HEK293T (cell line): ENCODE measurements around the gene KLK6.

Experiments
- BHLHE40 ChIP-seq: fragments of 450-650 bp; IDR thresholded peaks from 2 replicates; pipeline ENCODE4 v1.6.1; 2016; ENCODE audit warnings: mild to moderate bottlenecking, moderate library complexity, borderline replicate concordance
- SUZ12 ChIP-seq: fragments of 450-650 bp; IDR thresholded peaks from 2 replicates; pipeline ENCODE4 v1.6.1; 2016; ENCODE audit warnings: mild to moderate bottlenecking
- TARDBP ChIP-seq: fragments of 450-650 bp; IDR thresholded peaks from 2 replicates; pipeline ENCODE4 v1.6.1; 2016

DNA sequence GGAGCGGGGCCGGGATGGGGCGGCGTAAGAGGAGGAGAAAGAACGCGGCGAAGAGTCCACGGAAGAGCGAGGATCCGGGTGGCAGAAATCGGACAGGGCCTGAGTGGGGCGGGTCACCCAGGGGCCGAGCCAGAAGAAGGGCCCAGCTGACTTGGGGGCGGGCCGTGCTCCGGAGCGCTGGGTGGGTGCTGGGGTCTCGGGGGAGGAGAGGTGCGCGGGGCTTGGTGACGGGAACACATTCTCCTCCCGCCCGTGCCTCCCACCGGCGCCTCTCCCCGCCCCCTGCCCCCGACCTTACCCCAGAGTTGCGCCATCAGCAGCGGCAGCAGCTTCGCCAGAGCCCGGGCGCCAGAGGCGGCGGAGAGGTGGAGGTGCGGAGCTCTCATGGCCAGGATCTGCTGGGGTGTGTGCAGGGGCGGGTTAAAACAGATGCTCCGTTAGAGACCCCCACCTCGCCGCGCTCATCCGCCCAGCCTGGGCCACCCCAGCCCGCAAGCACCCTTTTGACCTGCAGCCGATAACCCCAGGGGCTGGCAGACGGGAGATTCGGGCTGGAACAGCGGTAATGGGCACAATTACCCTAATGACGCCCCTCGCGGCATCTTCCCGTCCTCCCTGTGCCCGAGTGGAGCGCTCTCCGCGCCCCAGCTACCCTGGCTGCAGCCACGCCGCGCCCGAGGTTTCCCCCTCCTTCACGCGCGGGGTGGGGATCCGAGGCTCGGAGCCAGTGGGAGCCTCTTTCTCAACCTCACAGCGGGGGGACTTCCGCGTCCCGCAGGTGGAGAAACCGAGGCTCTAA is 49.6 kb upstream of the KLK6 start:
- no peak for TF ChIP-seq SUZ12
- TF ChIP-seq BHLHE40: no peak
- no peak for TF ChIP-seq TARDBP
